Measurements from ENCODE around the gene ZBED1.
"Not testable (repeated sequence)": the region's sequence is repeated elsewhere in the genome, so short reads cannot be mapped to it uniquely, and the experiment has no call there.

Gene ZBED1

GRCh38 chrX:2500803-2501558, at the start of gene ZBED1, which contains the start of gene DHRSX:
Gene ZBED1, minus strand, starts transcription at chrX:2500976. Its CDS starts 10,257 bp downstream, at chrX:2490719.
Gene DHRSX, minus strand, starts transcription at chrX:2500976. Its CDS starts 51 bp downstream, at chrX:2500925.
- H3K27ac ChIP-seq: peak within 1 kb of the TSS; percentile 50
- no peak for DNase-seq (ENCODE audit: low read depth, low spot score)

GRCh38 chrX:2549876-2550275, 49.1 kb upstream of the ZBED1 start:
- no peak for DNase-seq (ENCODE audit: low read depth, low spot score)
- no peak overlapping the region for H3K27ac ChIP-seq

- DNase-seq (ENCODE audit: low read depth, low spot score): no peak
- H3K27ac ChIP-seq: no peak overlapping the region
Observed at GRCh38 chrX:2548711-2549423, 48.1 kb upstream of the ZBED1 start.

GRCh38 chrX:2547736-2548135, 47.0 kb upstream of the ZBED1 start:
- no peak for DNase-seq (ENCODE audit: low read depth, low spot score)
- H3K27ac ChIP-seq: no peak overlapping the region

- DNase-seq (ENCODE audit: low read depth, low spot score): no peak
- no peak overlapping the region for H3K27ac ChIP-seq
Observed at GRCh38 chrX:2546496-2546895, 45.7 kb upstream of the ZBED1 start.

GRCh38 chrX:2545144-2545543, 44.4 kb upstream of the ZBED1 start:
- no peak overlapping the region for H3K27ac ChIP-seq

GRCh38 chrX:2542826-2543521, 42.2 kb upstream of the ZBED1 start:
- DNase-seq (ENCODE audit: low read depth, low spot score): no peak
- no peak overlapping the region for H3K27ac ChIP-seq

More at GRCh38 chrX:2545144-2545543, 44.4 kb upstream of the ZBED1 start:
- DNase-seq (ENCODE audit: low read depth, low spot score): no peak

GRCh38 chrX:2541603-2542002, 40.8 kb upstream of the ZBED1 start:
- H3K27ac ChIP-seq: no peak overlapping the region
- DNase-seq (ENCODE audit: low read depth, low spot score): no peak

- H3K27ac ChIP-seq: no peak overlapping the region
- no peak for DNase-seq (ENCODE audit: low read depth, low spot score)
Observed at GRCh38 chrX:2540426-2540947, 39.7 kb upstream of the ZBED1 start.

GRCh38 chrX:2539586-2539985, 38.8 kb upstream of the ZBED1 start:
- DNase-seq (ENCODE audit: low read depth, low spot score): no peak
- no peak overlapping the region for H3K27ac ChIP-seq

GRCh38 chrX:2538031-2538757, 37.4 kb upstream of the ZBED1 start:
- no peak for DNase-seq (ENCODE audit: low read depth, low spot score)

GRCh38 chrX:2536974-2537373, 36.2 kb upstream of the ZBED1 start:
- no peak overlapping the region for H3K27ac ChIP-seq
- DNase-seq (ENCODE audit: low read depth, low spot score): no peak

More at GRCh38 chrX:2538031-2538757, 37.4 kb upstream of the ZBED1 start:
- H3K27ac ChIP-seq: no peak overlapping the region

- no peak for DNase-seq (ENCODE audit: low read depth, low spot score)
- no peak overlapping the region for H3K27ac ChIP-seq
Observed at GRCh38 chrX:2536141-2536540, 35.4 kb upstream of the ZBED1 start.

GRCh38 chrX:2534261-2535021, 33.7 kb upstream of the ZBED1 start:
- H3K27ac ChIP-seq; DNase-seq (ENCODE audit: low read depth, low spot score): not testable (repeated sequence)

- H3K27ac ChIP-seq: no peak overlapping the region
- no peak for DNase-seq (ENCODE audit: low read depth, low spot score)
Observed at GRCh38 chrX:2533424-2533823, 32.6 kb upstream of the ZBED1 start.

- no peak overlapping the region for H3K27ac ChIP-seq
- DNase-seq (ENCODE audit: low read depth, low spot score): no peak
Observed at GRCh38 chrX:2526390-2526789, 25.6 kb upstream of the ZBED1 start.

GRCh38 chrX:2523911-2524310, 23.1 kb upstream of the ZBED1 start:
- DNase-seq (ENCODE audit: low read depth, low spot score): no peak
- no peak overlapping the region for H3K27ac ChIP-seq

GRCh38 chrX:2521927-2522386, 21.2 kb upstream of the ZBED1 start:
- DNase-seq (ENCODE audit: low read depth, low spot score): no peak
- no peak overlapping the region for H3K27ac ChIP-seq

All from epithelial cell of prostate (primary cell).